ENCODE results near the gene CELSR1. TPM values are rescaled to one million over a fixed set of nuclear protein-coding genes. Genes with fewer than 3 reads are reported as not detected.

Gene CELSR1
- total RNA-seq, 2 experiments from 2014 or later = 0.31 to 0.33 TPM

GRCh38 chr22:46537946-46538813 is 760 bp upstream of the CELSR1 start:
- no peaks in the 10 kb centered on the region for H3K9me3 Mint-ChIP-seq
- POLR2A ChIA-PET = no interaction called here
- peaks cover 1% of the 10 kb centered on the region for H3K4me1 Mint-ChIP-seq
- no peaks in the 10 kb centered on the region for H3K36me3 Mint-ChIP-seq
- H3K4me3 Mint-ChIP-seq = no peak overlapping the region
- H3K27me3 Mint-ChIP-seq = peaks cover 39% of the 10 kb centered on the region
- DNase-seq (no peak), ATAC-seq (ENCODE audit: low read depth) (no peak)
- no peak overlapping the region for H3K27ac Mint-ChIP-seq

- no peak for DNase-seq
- POLR2A ChIA-PET = no interaction called here
- Mint-ChIP-seq H3K9me3 (no peaks in the 10 kb centered on the region), H3K4me1 (peaks cover 1% of the 10 kb centered on the region), H3K27ac (no peak overlapping the region), H3K4me3 (no peak overlapping the region), H3K27me3 (peaks cover 33% of the 10 kb centered on the region), H3K36me3 (no peaks in the 10 kb centered on the region)
- no peak for ATAC-seq (ENCODE audit: low read depth)
Measured at GRCh38 chr22:46536537-46537224, 739 bp downstream of the CELSR1 start.

GRCh38 chr22:46535876-46536536 is 1.4 kb downstream of the CELSR1 start:
- no peak overlapping the region for H3K4me3 Mint-ChIP-seq

GRCh38 chr22:46534901-46535630 is 2.4 kb downstream of the CELSR1 start:
- H3K4me3 Mint-ChIP-seq = no peak overlapping the region
- no peak for DNase-seq
- POLR2A ChIA-PET = no interaction called here

More at GRCh38 chr22:46535876-46536536, 1.4 kb downstream of the CELSR1 start:
- DNase-seq = no peak
- Mint-ChIP-seq H3K27me3 (peaks cover 32% of the 10 kb centered on the region), H3K9me3 (no peaks in the 10 kb centered on the region), H3K4me1 (peaks cover 1% of the 10 kb centered on the region), H3K27ac (no peak overlapping the region), H3K36me3 (no peaks in the 10 kb centered on the region)
- POLR2A ChIA-PET = no interaction called here
- no peak for ATAC-seq (ENCODE audit: low read depth)

GRCh38 chr22:46534177-46534776 is 3.1 kb downstream of the CELSR1 start:
- DNase-seq = no peak
- Mint-ChIP-seq H3K4me3 (no peak overlapping the region), H3K27ac (no peak overlapping the region), H3K9me3 (no peaks in the 10 kb centered on the region), H3K27me3 (peaks cover 17% of the 10 kb centered on the region), H3K4me1 (peaks cover 1% of the 10 kb centered on the region), H3K36me3 (no peaks in the 10 kb centered on the region)
- no peak for ATAC-seq (ENCODE audit: low read depth)
- POLR2A ChIA-PET = no interaction called here

More at GRCh38 chr22:46534901-46535630, 2.4 kb downstream of the CELSR1 start:
- Mint-ChIP-seq H3K27me3 (peaks cover 25% of the 10 kb centered on the region), H3K9me3 (no peaks in the 10 kb centered on the region), H3K36me3 (no peaks in the 10 kb centered on the region), H3K27ac (no peak overlapping the region), H3K4me1 (peaks cover 1% of the 10 kb centered on the region)
- no peak for ATAC-seq (ENCODE audit: low read depth)

- Mint-ChIP-seq H3K36me3 (no peaks in the 10 kb centered on the region), H3K4me1 (no peaks in the 10 kb centered on the region), H3K27me3 (peaks cover 7% of the 10 kb centered on the region), H3K27ac (no peak overlapping the region), H3K9me3 (no peaks in the 10 kb centered on the region), H3K4me3 (no peak overlapping the region)
- ATAC-seq (ENCODE audit: low read depth) (no peak), DNase-seq (no peak)
- POLR2A ChIA-PET = no interaction called here
Measured at GRCh38 chr22:46533070-46533833, 4.2 kb downstream of the CELSR1 start.

- H3K27me3 Mint-ChIP-seq = peaks cover 3% of the 10 kb centered on the region
- DNase-seq (no peak), ATAC-seq (ENCODE audit: low read depth) (no peak)
- H3K4me3 Mint-ChIP-seq = no peak overlapping the region
- H3K9me3 Mint-ChIP-seq = no peaks in the 10 kb centered on the region
- no peak overlapping the region for H3K27ac Mint-ChIP-seq
- no peaks in the 10 kb centered on the region for H3K4me1 Mint-ChIP-seq
- H3K36me3 Mint-ChIP-seq = no peaks in the 10 kb centered on the region
- POLR2A ChIA-PET = no interaction called here
Measured at GRCh38 chr22:46532416-46532815, 5.0 kb downstream of the CELSR1 start.

GRCh38 chr22:46531581-46532175 is 5.7 kb downstream of the CELSR1 start:
- POLR2A ChIA-PET = no interaction called here
- no peaks in the 10 kb centered on the region for H3K4me1 Mint-ChIP-seq
- H3K27me3 Mint-ChIP-seq = peaks cover 3% of the 10 kb centered on the region
- H3K4me3 Mint-ChIP-seq = no peak overlapping the region
- no peaks in the 10 kb centered on the region for H3K9me3 Mint-ChIP-seq
- ATAC-seq (ENCODE audit: low read depth) (no peak), DNase-seq (no peak)
- no peak overlapping the region for H3K27ac Mint-ChIP-seq
- no peaks in the 10 kb centered on the region for H3K36me3 Mint-ChIP-seq

- Mint-ChIP-seq H3K4me1 (no peaks in the 10 kb centered on the region), H3K9me3 (no peaks in the 10 kb centered on the region), H3K27ac (no peak overlapping the region), H3K27me3 (no peaks in the 10 kb centered on the region), H3K4me3 (no peak overlapping the region), H3K36me3 (no peaks in the 10 kb centered on the region)
- no peak for DNase-seq
- ATAC-seq (ENCODE audit: low read depth) = no peak
- POLR2A ChIA-PET = no interaction called here
Measured at GRCh38 chr22:46528121-46528610, 9.3 kb downstream of the CELSR1 start.

- Mint-ChIP-seq H3K27ac (no peak overlapping the region), H3K27me3 (no peaks in the 10 kb centered on the region), H3K4me1 (no peaks in the 10 kb centered on the region), H3K36me3 (no peaks in the 10 kb centered on the region), H3K4me3 (no peak overlapping the region), H3K9me3 (no peaks in the 10 kb centered on the region)
- no peak for DNase-seq
- POLR2A ChIA-PET = no interaction called here
- ATAC-seq (ENCODE audit: low read depth) = no peak
Measured at GRCh38 chr22:46526244-46526839, 11.1 kb downstream of the CELSR1 start.

- H3K4me3 Mint-ChIP-seq = no peak overlapping the region
- no peak for DNase-seq
- H3K9me3 Mint-ChIP-seq = no peaks in the 10 kb centered on the region
- ATAC-seq (ENCODE audit: low read depth) = no peak
- peaks cover 3% of the 10 kb centered on the region for H3K4me1 Mint-ChIP-seq
- H3K27ac Mint-ChIP-seq = no peak overlapping the region
- no peaks in the 10 kb centered on the region for H3K27me3 Mint-ChIP-seq
- H3K36me3 Mint-ChIP-seq = no peaks in the 10 kb centered on the region
- POLR2A ChIA-PET = no interaction called here
Measured at GRCh38 chr22:46525389-46526243, 11.8 kb downstream of the CELSR1 start.

Data from activated naive CD8-positive, alpha-beta T cell treated with anti-CD3 and anti-CD28 coated beads, Interleukin-2, amount 10 ng/mL, durations not matched to agents 7 days and 5 days (primary cell).